ENCODE data around the gene PRSS23.
"Not testable (repeated sequence)": the region's sequence is repeated elsewhere in the genome, so short reads cannot be mapped to it uniquely, and the experiment has no call there.

PRSS23 gene

DNA sequence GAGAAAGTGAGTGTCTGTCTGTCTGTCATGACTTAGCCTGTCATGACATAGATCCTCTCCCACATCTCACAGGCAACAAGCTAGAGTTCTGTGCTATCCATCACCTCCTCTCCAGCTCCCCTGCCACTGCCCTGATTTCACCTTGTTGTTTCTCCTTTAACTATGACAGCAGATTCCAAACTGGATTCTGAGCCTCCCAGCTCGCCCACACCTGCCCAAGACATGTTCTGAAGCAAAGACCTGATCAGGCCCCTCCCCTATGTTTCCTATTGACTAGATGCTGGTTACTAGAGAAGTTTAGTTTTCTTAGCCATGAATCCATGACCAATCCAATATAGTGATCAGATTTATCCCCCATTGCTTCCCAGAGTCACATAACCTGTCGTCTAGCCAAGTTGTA is 15.4 kb downstream of the PRSS23 start:
- no peak overlapping the region for H3K4me3 ChIP-seq (ENCODE audit: low read depth, low read length)
- DNase-seq (ENCODE audit: low read depth) = no peak
- TF ChIP-seq, protein P1, sequence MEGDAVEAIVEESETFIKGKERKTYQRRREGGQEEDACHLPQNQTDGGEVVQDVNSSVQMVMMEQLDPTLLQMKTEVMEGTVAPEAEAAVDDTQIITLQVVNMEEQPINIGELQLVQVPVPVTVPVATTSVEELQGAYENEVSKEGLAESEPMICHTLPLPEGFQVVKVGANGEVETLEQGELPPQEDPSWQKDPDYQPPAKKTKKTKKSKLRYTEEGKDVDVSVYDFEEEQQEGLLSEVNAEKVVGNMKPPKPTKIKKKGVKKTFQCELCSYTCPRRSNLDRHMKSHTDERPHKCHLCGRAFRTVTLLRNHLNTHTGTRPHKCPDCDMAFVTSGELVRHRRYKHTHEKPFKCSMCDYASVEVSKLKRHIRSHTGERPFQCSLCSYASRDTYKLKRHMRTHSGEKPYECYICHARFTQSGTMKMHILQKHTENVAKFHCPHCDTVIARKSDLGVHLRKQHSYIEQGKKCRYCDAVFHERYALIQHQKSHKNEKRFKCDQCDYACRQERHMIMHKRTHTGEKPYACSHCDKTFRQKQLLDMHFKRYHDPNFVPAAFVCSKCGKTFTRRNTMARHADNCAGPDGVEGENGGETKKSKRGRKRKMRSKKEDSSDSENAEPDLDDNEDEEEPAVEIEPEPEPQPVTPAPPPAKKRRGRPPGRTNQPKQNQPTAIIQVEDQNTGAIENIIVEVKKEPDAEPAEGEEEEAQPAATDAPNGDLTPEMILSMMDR (IDR thresholded peaks at IDR 0.05; ENCODE audit: low read depth, low read length, missing control alignments) = no peak
- in situ Hi-C loops (cut with HindIII; ENCODE audit: low sequenced_read_pairs) = no loop called here

DNA sequence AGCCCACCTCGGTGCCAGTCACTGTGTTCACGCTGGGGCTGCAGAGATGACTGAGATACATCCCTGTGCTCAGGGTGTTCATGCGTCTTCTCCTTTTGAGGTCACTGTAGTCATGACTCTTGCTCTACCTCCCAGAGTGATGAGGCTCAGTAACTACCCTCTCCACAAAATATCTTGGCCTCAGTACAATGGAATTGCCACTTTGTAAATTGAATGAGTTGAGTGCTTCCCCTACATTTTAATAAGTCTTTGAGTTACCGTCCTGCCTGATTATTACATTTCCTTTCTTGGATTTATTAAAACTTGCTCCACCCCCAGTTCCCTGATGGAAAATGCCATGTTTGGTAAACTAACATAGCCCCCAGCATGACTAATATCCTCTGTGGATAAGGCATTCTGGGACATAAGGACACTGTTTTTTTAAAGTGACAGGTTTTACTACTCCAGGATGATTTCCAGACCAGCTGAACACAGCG is 15.9 kb downstream of the PRSS23 start:
- TF ChIP-seq, protein P1 (IDR thresholded peaks at IDR 0.05; ENCODE audit: low read depth, low read length, missing control alignments) = no peak
- no peak overlapping the region for H3K4me3 ChIP-seq (ENCODE audit: low read depth, low read length)
- no peak for DNase-seq (ENCODE audit: low read depth)
- in situ Hi-C loops (cut with HindIII; ENCODE audit: low sequenced_read_pairs) = no loop called here

DNA sequence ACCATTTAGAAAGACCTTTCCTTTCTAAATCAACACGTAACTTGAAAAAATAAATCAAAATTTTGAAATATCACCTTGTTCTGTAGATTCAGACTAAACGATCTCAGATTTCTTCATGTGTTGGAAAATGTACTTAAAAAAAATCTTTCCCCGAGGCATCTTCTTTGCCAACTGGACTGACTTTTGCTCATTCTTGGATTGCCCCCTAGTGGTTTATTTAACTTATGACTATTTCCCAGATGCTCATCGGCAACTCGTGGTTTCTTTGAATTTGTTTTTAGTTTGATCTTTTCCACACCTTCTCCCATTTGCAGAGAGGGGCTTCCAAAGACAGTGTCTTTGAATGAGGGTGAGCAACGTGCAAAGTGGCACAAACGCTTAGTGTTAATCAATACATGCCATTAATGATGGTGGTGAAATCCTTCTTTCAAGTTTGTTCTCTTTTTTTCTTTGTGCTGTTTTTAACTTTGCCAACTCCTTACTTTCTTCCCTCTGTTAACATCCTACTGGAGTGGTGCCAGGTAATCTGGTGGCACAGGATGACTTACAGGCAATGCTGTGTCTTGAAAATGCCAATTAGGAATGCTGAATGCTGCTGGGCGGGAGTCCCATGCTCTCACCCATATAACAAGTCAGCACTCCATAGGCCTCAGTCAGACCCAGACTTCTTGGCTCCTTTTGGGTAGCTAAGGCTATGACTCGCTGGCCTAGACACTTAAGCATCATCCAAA is 18.3 kb downstream of the PRSS23 start:
- peak; percentile 78 for DNase-seq (ENCODE audit: low read depth)
- in situ Hi-C loops (cut with HindIII; ENCODE audit: low sequenced_read_pairs) = no loop called here
- TF ChIP-seq, protein P1 (IDR thresholded peaks at IDR 0.05; ENCODE audit: low read depth, low read length, missing control alignments) = peak; percentile 58
- H3K4me3 ChIP-seq (ENCODE audit: low read depth, low read length) = no peak overlapping the region

DNA sequence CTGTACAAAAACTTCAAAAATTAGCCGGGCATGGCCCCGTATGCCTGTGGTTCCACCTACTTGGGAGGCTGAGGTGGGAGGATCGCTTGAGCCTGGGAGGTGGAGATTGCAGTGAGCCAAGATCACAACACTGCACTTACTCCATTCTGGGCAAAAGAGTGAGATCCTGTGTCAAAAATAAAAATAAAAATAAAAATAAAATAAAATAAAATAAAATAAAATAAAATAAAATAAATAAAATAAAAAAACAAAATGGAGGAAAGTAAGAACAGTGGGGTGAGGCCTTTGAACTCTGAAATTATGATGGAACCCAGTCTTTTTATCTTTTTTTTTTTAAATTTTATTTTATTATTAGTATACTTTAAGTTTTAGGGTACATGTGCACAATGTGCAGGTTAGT is 23.8 kb downstream of the PRSS23 start:
- DNase-seq (ENCODE audit: low read depth); in situ Hi-C loops (cut with HindIII; ENCODE audit: low sequenced_read_pairs); H3K4me3 ChIP-seq (ENCODE audit: low read depth, low read length): not testable (repeated sequence)

DNA sequence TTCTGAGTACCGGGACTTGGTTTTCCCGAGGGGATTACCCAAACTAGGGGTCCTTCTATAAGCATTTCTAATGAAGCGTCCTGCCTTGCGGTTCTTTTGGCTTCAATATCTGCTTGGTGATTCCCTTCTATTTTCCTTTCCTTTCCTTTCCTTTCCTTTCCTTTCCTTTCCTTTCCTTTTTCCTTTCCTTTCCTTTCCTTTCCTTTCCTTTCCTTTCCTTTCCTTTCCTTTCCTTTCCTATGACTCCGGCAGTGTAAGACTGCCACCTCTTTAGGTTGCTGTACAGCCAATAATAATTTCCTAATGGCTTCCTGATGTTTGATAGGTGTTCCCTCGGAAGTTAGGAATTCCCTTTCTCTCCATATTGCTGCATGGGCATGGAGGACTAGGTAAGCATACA is 34.0 kb downstream of the PRSS23 start:
- DNase-seq (ENCODE audit: low read depth); H3K4me3 ChIP-seq (ENCODE audit: low read depth, low read length); in situ Hi-C loops (cut with HindIII; ENCODE audit: low sequenced_read_pairs): not testable (repeated sequence)

DNA sequence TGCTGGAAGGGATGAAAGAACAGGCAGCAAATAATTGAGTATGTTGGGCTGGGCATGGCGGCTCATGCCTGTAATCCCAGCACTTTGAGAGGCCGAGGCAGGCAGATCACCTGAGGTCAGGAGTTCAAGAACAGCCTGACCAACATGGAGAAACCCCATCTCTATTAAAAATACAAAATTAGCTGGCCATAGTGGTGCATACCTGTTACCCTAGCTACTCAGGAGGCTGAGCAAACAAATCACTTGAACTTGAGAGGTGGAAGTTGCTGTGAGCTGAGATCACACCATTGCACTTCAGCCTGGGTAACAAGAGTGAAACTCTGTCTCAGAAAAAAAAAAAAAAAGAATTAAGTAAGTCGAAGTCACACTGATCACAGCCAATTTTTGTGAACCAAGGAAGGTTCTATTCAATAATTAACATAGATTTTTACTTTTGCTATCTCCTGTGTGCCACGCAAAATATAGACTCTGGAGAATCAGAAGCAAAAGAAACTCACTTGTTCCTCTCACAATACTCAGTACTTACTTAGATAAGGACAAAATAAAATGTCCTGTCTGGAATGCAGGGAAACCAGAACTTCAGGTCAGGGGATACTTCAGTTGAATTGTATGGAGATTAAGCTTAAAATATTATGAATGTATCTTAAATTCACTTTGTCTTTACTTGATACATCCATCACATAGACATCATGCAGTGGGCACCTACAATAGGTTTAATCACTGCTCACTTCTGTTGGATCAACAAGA is 44.6 kb downstream of the PRSS23 start:
- DNase-seq (ENCODE audit: low read depth); in situ Hi-C loops (cut with HindIII; ENCODE audit: low sequenced_read_pairs): not testable (repeated sequence)

DNA sequence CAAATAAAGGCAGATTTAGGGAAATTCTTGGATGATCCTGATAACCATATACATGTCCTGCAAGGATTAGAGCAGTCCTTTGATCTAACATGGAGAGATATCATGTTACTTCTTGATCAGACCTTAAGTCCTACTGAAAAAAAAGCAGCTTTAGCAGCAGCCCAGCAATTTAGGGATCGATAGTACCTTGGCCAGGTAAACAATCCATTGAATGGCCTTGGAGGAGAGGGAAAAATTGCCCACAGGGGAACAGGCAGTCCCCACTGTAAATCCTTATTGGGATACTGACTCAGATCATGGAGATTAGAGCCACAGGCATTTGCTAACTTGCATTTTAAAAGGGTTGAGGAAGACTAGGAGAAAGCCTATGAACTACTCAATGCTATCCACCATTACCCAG is 47.8 kb downstream of the PRSS23 start:
- DNase-seq (ENCODE audit: low read depth) = no peak

More for the DNA sequence above, 44.6 kb downstream of the PRSS23 start:
- not testable (repeated sequence) for H3K4me3 ChIP-seq (ENCODE audit: low read depth, low read length)

DNA sequence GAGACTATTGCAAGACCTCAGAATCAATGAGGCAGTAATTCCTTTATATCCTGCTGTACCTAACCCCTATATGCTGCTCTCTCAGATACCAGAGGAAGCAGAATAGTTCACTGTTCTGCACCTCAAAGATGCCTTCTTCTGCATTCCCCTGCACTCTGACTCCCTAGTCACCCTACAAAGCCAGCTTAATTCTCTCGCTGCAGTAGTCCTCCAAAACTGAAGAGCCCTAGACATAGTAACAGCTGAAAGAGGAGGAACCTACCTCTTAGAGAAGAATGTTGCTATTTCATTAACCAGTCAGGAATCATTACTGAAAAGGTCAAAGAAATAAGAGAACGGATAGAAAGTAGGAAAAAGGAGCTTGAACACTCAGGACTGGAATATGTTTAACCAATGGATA is 49.3 kb downstream of the PRSS23 start:
- TF ChIP-seq, protein P1 (IDR thresholded peaks at IDR 0.05; ENCODE audit: low read depth, low read length, missing control alignments) = no peak
- no peak overlapping the region for H3K4me3 ChIP-seq (ENCODE audit: low read depth, low read length)
- DNase-seq (ENCODE audit: low read depth) = no peak
- in situ Hi-C loops (cut with HindIII; ENCODE audit: low sequenced_read_pairs) = no loop called here

More for the DNA sequence above, 47.8 kb downstream of the PRSS23 start:
- no peak overlapping the region for H3K4me3 ChIP-seq (ENCODE audit: low read depth, low read length)
- TF ChIP-seq, protein P1 (IDR thresholded peaks at IDR 0.05; ENCODE audit: low read depth, low read length, missing control alignments) = no peak
- in situ Hi-C loops (cut with HindIII; ENCODE audit: low sequenced_read_pairs) = no loop called here

Measured in astrocyte of the cerebellum (primary cell).